Right lobe of liver (tissue), 6 donors: ENCODE results near the gene RHBDL2. TPM values are rescaled to one million over a fixed set of nuclear protein-coding genes. Genes with fewer than 3 reads are reported as not detected.

Experiments used
- ATAC-seq, 4 donors: fragments of 200-7000 bp; cut with Tn5 transposase; one replicate each; pipeline ENCODE4 v1.9.1; 2020; ENCODE audit warnings: mild to moderate bottlenecking in 4 of 4, moderate library complexity in 4 of 4
- DNase-seq, 3 donors: peaks; one replicate each; pipeline ENCODE4 v3.0.0-alpha.2; 2020
- H3K27ac ChIP-seq, 3 donors: fragments of 200-600 bp; one replicate each; pipeline ENCODE4 v1.8.0; 2022
- H3K27me3 ChIP-seq, 2 donors: fragments of 200-600 bp; one replicate each; pipeline ENCODE4 v1.8.0; 2022
- H3K36me3 ChIP-seq, 4 donors: fragments of 200-600 bp; sonication (generic) in 1 of 4; one replicate each; pipeline versions ENCODE4 v1.5.1 to v1.8.0; 2017 to 2022; ENCODE audit warnings: control low read depth in 1 of 4
- H3K4me1 ChIP-seq, 4 donors: fragments of 200-600 bp; sonication (generic) in 1 of 4; one replicate each; pipeline versions ENCODE4 v1.5.1 to v1.8.0; 2017 to 2022; ENCODE audit warnings: control low read depth in 1 of 4
- H3K4me3 ChIP-seq, 3 donors: fragments of 200-600 bp; one replicate each; pipeline ENCODE4 v1.8.0; 2022
- H3K9me3 ChIP-seq, 4 donors: fragments of 200-600 bp; sonication (generic) in 1 of 4; one replicate each; pipeline versions ENCODE4 v1.5.1 to v1.8.0; 2017 to 2022; ENCODE audit warnings: control low read depth in 1 of 4
- CTCF ChIP-seq, 4 donors: fragments of 200-600 bp in 3 of 4; fragments of 450-650 bp in 1 of 4; IDR thresholded peaks; one replicate each; pipeline versions ENCODE4 v1.5.1 to v1.8.0; 2016 to 2022; ENCODE audit warnings: antibody characterized with exemption in 4 of 4, mild to moderate bottlenecking in 2 of 4
- POLR2A ChIP-seq: fragments of 450-650 bp; IDR thresholded peaks from one replicate; pipeline ENCODE4 v1.6.1; 2017; ENCODE audit warnings: antibody characterized with exemption, mild to moderate bottlenecking
- WGBS: methylation state at CpG from one replicate; pipeline ENCODE4 v1.1.6; 2018; ENCODE audit warnings: low coverage, low lambda C conversion rate; ENCODE audit not compliant: insufficient coverage; ENCODE audit errors: missing lambda C conversion rate; 5-methylcytosine and 5-hydroxymethylcytosine counted together
- intact Hi-C, 2 donors: fragments of 100-400 bp; cut with DNase I; formaldehyde crosslinking; loops; one replicate each; pipeline versions ENCODE4 v1.11.2 to v1.14.1; 2022
- total RNA-seq, 6 experiments: library from RNA; depleted of rRNA in 2 of 6; stranded (reverse); fragments of >200 nt in 2 of 6; fragmentation: NEBNext Ultra II Directional in 3 of 6; extraction: Animal tissue kit (Norgen Biotek cat#: 25700) in 3 of 6; gene quantifications; one replicate each; pipeline versions ENCODE4 v1.1.0 to v1.2.4, GENCODE V29; 2016 to 2023
- donor health status: DM: no; HTN: yes; CAD: no.
- donor health status: DM: no; HTN: no; CAD: no.
- donor health status: DM: no; HTN: no; CAD: no.
- donor health status: DM: no; HTN: yes; CAD: no.
- donor health status: DM: no; HTN: yes; CAD: no.

RHBDL2 gene
- total RNA-seq, 6 experiments from 2014 or later = 0.12 TPM; not detected in 5

GRCh38 chr1:38898653-38899230 lies 42.9 kb downstream of the RHBDL2 start:
- Histone ChIP-seq H3K9me3 (no peaks in the 10 kb centered on the region), H3K27ac (no peak overlapping the region), H3K4me1 (no peaks in the 10 kb centered on the region), H3K36me3 (no peaks in the 10 kb centered on the region), H3K27me3 (no peaks in the 10 kb centered on the region), H3K4me3 (no peak overlapping the region)
- DNase-seq (no peak), ATAC-seq (no peak)
- intact Hi-C loops = no loop called here
- TF ChIP-seq CTCF (IDR thresholded peaks at IDR 0.05) (no peak), POLR2A (no peak)

- Histone ChIP-seq H3K36me3 (no peaks in the 10 kb centered on the region), H3K4me1 (no peaks in the 10 kb centered on the region), H3K27me3 (no peaks in the 10 kb centered on the region), H3K4me3 (no peak overlapping the region), H3K27ac (no peak overlapping the region), H3K9me3 (no peaks in the 10 kb centered on the region)
- DNase-seq (no peak), ATAC-seq (no peak)
- no peak for TF ChIP-seq POLR2A
- TF ChIP-seq CTCF (IDR thresholded peaks at IDR 0.05) = no peak
- intact Hi-C loops = no loop called here
- 89% methylated on average over 2 of the region's 2 CpGs for WGBS
Observed at GRCh38 chr1:38896169-38896568, 45.5 kb downstream of the RHBDL2 start.

GRCh38 chr1:38892976-38893375 lies 48.7 kb downstream of the RHBDL2 start:
- WGBS = 75% methylated on average over 1 of the region's 1 CpG
- H3K36me3 ChIP-seq = no peaks in the 10 kb centered on the region
- H3K27ac ChIP-seq = no peak overlapping the region
- no peaks in the 10 kb centered on the region for H3K9me3 ChIP-seq
- H3K4me1 ChIP-seq = no peaks in the 10 kb centered on the region
- H3K27me3 ChIP-seq = no peaks in the 10 kb centered on the region
- ATAC-seq (no peak), DNase-seq (no peak)
- TF ChIP-seq CTCF (IDR thresholded peaks at IDR 0.05) (no peak), POLR2A (no peak)
- H3K4me3 ChIP-seq = no peak overlapping the region
- intact Hi-C loops = no loop called here

- TF ChIP-seq CTCF (IDR thresholded peaks at IDR 0.05) (no peak), POLR2A (no peak)
Observed at GRCh38 chr1:38891753-38892152, 49.9 kb downstream of the RHBDL2 start.

GRCh38 chr1:38889589-38889988 lies 52.0 kb downstream of the RHBDL2 start:
- DNase-seq (no peak), ATAC-seq (no peak)
- H3K9me3 ChIP-seq = no peaks in the 10 kb centered on the region
- no peak for TF ChIP-seq CTCF (IDR thresholded peaks at IDR 0.05)
- TF ChIP-seq POLR2A = no peak
- H3K4me3 ChIP-seq = no peak overlapping the region
- no peaks in the 10 kb centered on the region for H3K27me3 ChIP-seq
- no peaks in the 10 kb centered on the region for H3K36me3 ChIP-seq
- intact Hi-C loops = no loop called here
- 86% methylated on average over 4 of the region's 5 CpGs for WGBS
- no peaks in the 10 kb centered on the region for H3K4me1 ChIP-seq
- H3K27ac ChIP-seq = no peak overlapping the region

More at GRCh38 chr1:38891753-38892152, 49.9 kb downstream of the RHBDL2 start:
- H3K9me3 ChIP-seq = no peaks in the 10 kb centered on the region
- no peak for ATAC-seq
- no peaks in the 10 kb centered on the region for H3K27me3 ChIP-seq
- H3K36me3 ChIP-seq = no peaks in the 10 kb centered on the region
- H3K27ac ChIP-seq = no peak overlapping the region
- H3K4me1 ChIP-seq = no peaks in the 10 kb centered on the region
- no peak for DNase-seq
- WGBS = 86% methylated on average over 1 of the region's 1 CpG
- no peak overlapping the region for H3K4me3 ChIP-seq
- intact Hi-C loops = no loop called here
